Keratinocyte (primary cell): ENCODE results near the gene KCNC1. TPM values are rescaled to one million over a fixed set of nuclear protein-coding genes. Genes with fewer than 3 reads are reported as not detected.

Source experiments
- DNase-seq: peaks from one replicate; pipeline ENCODE4 v3.0.0-alpha.2; 2011; ENCODE audit warnings: low read depth, missing footprints, low spot score
- FAIRE-seq: peaks from 2 replicates; lab custom pipeline; 2011; peaks lifted over from hg19 to GRCh38; lab: Jason Lieb, UNC
- H2AFZ ChIP-seq: 2 replicates; pipeline ENCODE4 v1.6.0; 2012; ENCODE audit warnings: low read length, control low read depth, inconsistent platforms; ENCODE audit not compliant: control insufficient read depth
- H3K27ac ChIP-seq: 2 replicates; pipeline ENCODE4 v1.5.1; 2011; ENCODE audit warnings: low read length; ENCODE audit not compliant: control insufficient read depth, insufficient read depth
- H3K27me3 ChIP-seq: 3 replicates; pipeline ENCODE4 v1.6.0; 2011; ENCODE audit warnings: low read length; ENCODE audit not compliant: control insufficient read depth, insufficient read depth; ENCODE audit errors: extremely low read depth
- H3K36me3 ChIP-seq, 2 experiments: 2 replicates in 1 of 2; 3 replicates in 1 of 2; pipeline ENCODE4 v1.5.1; 2011; ENCODE audit warnings: low read length in 2 of 2, mild to moderate bottlenecking in 1 of 2; ENCODE audit not compliant: control insufficient read depth in 2 of 2, insufficient read depth in 2 of 2; ENCODE audit errors: extremely low read depth in 1 of 2
- H3K4me1 ChIP-seq: 3 replicates; pipeline ENCODE4 v1.5.1; 2011; ENCODE audit warnings: low read length; ENCODE audit not compliant: control insufficient read depth, insufficient read depth; ENCODE audit errors: extremely low read depth
- H3K4me2 ChIP-seq: 3 replicates; pipeline ENCODE4 v1.6.0; 2011; ENCODE audit warnings: low read depth, low read length; ENCODE audit not compliant: control insufficient read depth, insufficient read depth; ENCODE audit errors: extremely low read depth
- H3K4me3 ChIP-seq, 3 experiments: fragments of 200-600 bp in 1 of 3; sonication (generic) in 1 of 3; 2 replicates in 2 of 3; 3 replicates in 1 of 3; pipeline ENCODE4 v1.5.1; 2011 to 2016; ENCODE audit warnings: low read length in 3 of 3, mild to moderate bottlenecking in 3 of 3, control low read depth in 2 of 3, inconsistent platforms in 1 of 3, low read depth in 1 of 3, mixed read lengths in 1 of 3, mixed run types in 1 of 3, moderate library complexity in 1 of 3; ENCODE audit not compliant: control insufficient read depth in 2 of 3, insufficient read depth in 2 of 3; ENCODE audit errors: extremely low read depth in 1 of 3
- H3K79me2 ChIP-seq: 2 replicates; pipeline ENCODE4 v1.6.0; 2012; ENCODE audit warnings: low read length; ENCODE audit not compliant: control insufficient read depth, insufficient read depth
- H3K9ac ChIP-seq: 3 replicates; pipeline ENCODE4 v1.6.0; 2011; ENCODE audit warnings: low read length; ENCODE audit not compliant: control insufficient read depth, insufficient read depth; ENCODE audit errors: extremely low read depth
- H3K9me1 ChIP-seq: 3 replicates; pipeline ENCODE4 v1.6.0; 2011; ENCODE audit warnings: low read length; ENCODE audit not compliant: control insufficient read depth, insufficient read depth; ENCODE audit errors: extremely low read depth
- H3K9me3 ChIP-seq: 2 replicates; pipeline ENCODE4 v1.5.1; 2012; ENCODE audit warnings: low read depth, low read length; ENCODE audit not compliant: control insufficient read depth
- H4K20me1 ChIP-seq: 3 replicates; pipeline ENCODE4 v1.6.0; 2011; ENCODE audit warnings: low read length; ENCODE audit not compliant: control insufficient read depth, insufficient read depth; ENCODE audit errors: extremely low read depth
- CTCF ChIP-seq, 3 experiments: IDR thresholded peaks in 1 of 3; conservative IDR thresholded peaks in 1 of 3; optimal IDR thresholded peaks in 1 of 3; 2 replicates in 2 of 3; 3 replicates in 1 of 3; pipeline versions ENCODE3 to v1.5.1; 2011; ENCODE audit warnings: low read length in 3 of 3, mild to moderate bottlenecking in 3 of 3, moderate library complexity in 2 of 3, control low read depth in 1 of 3, inconsistent platforms in 1 of 3; ENCODE audit not compliant: insufficient read depth in 2 of 3; ENCODE audit errors: extremely low read depth in 1 of 3
- EZH2 ChIP-seq: IDR thresholded peaks from one replicate; pipeline ENCODE4 v1.6.1; 2012; ENCODE audit warnings: inconsistent platforms, mild to moderate bottlenecking, low read length, moderate library complexity
- dilution Hi-C: fragments of 300-500 bp; cut with MboI; formaldehyde crosslinking; loops from one replicate; pipeline ENCODE4 v1.7.0; 2020; ENCODE audit warnings: low sequenced_read_pairs; ENCODE audit not compliant: extremely low pct_ligation_motif_present
- polyA plus RNA-seq, 5 experiments: library from polyadenylated mRNA; depleted of rRNA in 3 of 5; stranded (reverse) in 3 of 5; stranded (forward) in 1 of 5; unstranded in 1 of 5; fragments of >200 nt; gene quantifications; 1 replicate in 1 of 5; 2 replicates in 3 of 5; 3 replicates in 1 of 5; pipeline versions ENCODE4 v1.2.1 to v1.2.3, GENCODE V29; 2011 to 2012; ENCODE audit warnings: missing spikeins in 2 of 5, low read depth in 1 of 5, low replicate concordance in 1 of 5

Gene KCNC1
- polyA plus RNA-seq, 1 donor (not counting 4 experiments of a cell fraction or from before 2014, with no cell fraction given): not detected

GRCh38 chr11:17781626-17782025, 47.0 kb downstream of the KCNC1 start:
- dilution Hi-C loops: no loop called here
- Histone ChIP-seq H3K79me2 (no peaks in the 10 kb centered on the region), H2AFZ (no peak overlapping the region), H3K9ac (no peak overlapping the region), H3K4me3 (no peak overlapping the region), H3K9me3 (no peaks in the 10 kb centered on the region), H3K4me1 (peaks cover 5% of the 10 kb centered on the region), H3K27me3 (peaks cover 21% of the 10 kb centered on the region), H3K27ac (no peak overlapping the region), H3K9me1 (no peaks in the 10 kb centered on the region), H4K20me1 (no peaks in the 10 kb centered on the region), H3K36me3 (no peaks in the 10 kb centered on the region), H3K4me2 (peak overlapping the region; percentile 20)
- FAIRE-seq (no peak), DNase-seq (no peak)
- TF ChIP-seq EZH2: no peak
- TF ChIP-seq CTCF (optimal IDR thresholded peaks at IDR 0.05 in 1 of 3, IDR thresholded peaks at IDR 0.05 in 1 of 3, conservative IDR thresholded peaks at IDR 0.05 in 1 of 3; ENCODE audit: extremely low read depth in 1 of 3, insufficient read depth in 2 of 3, low read length in 3 of 3): no peak

GRCh38 chr11:17782145-17782544, 47.6 kb downstream of the KCNC1 start:
- no peaks in the 10 kb centered on the region for H3K9me1 ChIP-seq
- FAIRE-seq: no peak
- dilution Hi-C loops: no loop called here

More at GRCh38 chr11:17782145-17782544, 47.6 kb downstream of the KCNC1 start:
- peaks cover 10% of the 10 kb centered on the region for H3K4me1 ChIP-seq
- H3K4me2 ChIP-seq: no peak overlapping the region
- peaks cover 21% of the 10 kb centered on the region for H3K27me3 ChIP-seq
- no peaks in the 10 kb centered on the region for H3K9me3 ChIP-seq
- no peak overlapping the region for H2AFZ ChIP-seq
- no peak overlapping the region for H3K4me3 ChIP-seq
- H4K20me1 ChIP-seq: no peaks in the 10 kb centered on the region
- no peaks in the 10 kb centered on the region for H3K36me3 ChIP-seq
- H3K79me2 ChIP-seq: no peaks in the 10 kb centered on the region
- no peak for DNase-seq
- H3K27ac ChIP-seq: no peak overlapping the region
- no peak for TF ChIP-seq CTCF (optimal IDR thresholded peaks at IDR 0.05 in 1 of 3, IDR thresholded peaks at IDR 0.05 in 1 of 3, conservative IDR thresholded peaks at IDR 0.05 in 1 of 3; ENCODE audit: extremely low read depth in 1 of 3, insufficient read depth in 2 of 3, low read length in 3 of 3)
- no peak for TF ChIP-seq EZH2
- no peak overlapping the region for H3K9ac ChIP-seq
